GM18502 (cell line): ENCODE measurements around the gene PCK2.

Experiments used
- ATAC-seq: cut with Tn5 transposase; IDR thresholded peaks from one replicate; pipeline ENCODE4 v1.9.1; 2021; ENCODE audit warnings: mild to moderate bottlenecking; ENCODE audit not compliant: unreplicated experiment, poor library complexity

PCK2 gene

DNA sequence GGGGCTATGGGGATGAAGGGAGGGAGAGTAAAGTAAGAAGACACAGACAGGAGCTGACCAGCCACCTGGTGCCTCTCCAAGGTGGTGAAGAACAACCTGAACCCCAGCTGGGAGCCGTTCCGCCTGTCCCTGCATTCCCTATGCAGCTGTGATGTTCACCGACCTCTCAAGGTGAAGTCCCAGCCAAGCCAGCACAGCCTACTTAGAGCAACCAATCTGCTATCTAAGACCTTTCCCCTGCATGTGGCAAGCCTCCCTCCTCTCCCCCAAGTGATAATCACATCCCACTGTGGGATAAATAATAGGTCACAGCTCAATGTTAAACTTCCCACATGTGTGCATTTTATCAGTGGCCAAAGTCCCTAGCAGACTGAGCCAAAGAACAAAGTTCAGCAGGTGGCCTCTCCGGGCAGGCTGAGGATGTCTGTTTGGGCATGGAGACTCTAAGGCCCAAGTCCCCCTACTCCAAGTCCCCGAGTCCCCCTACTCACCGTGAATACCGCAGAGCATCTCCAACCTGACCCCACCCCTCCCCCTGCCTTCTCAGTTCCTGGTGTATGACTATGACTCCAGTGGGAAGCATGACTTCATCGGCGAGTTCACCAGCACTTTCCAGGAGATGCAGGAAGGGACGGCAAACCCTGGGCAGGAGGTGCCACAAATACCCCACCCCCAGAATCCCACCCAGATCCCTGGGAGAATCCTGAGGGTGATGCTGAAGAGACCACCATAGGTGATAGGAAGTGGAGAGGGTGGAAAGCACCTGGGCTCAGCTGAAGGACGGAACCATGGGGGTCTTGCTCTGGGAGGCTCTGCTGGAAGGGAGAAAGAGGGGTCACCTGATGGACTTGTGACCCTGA lies 19.3 kb upstream of the PCK2 start:
- ATAC-seq: no peak

DNA sequence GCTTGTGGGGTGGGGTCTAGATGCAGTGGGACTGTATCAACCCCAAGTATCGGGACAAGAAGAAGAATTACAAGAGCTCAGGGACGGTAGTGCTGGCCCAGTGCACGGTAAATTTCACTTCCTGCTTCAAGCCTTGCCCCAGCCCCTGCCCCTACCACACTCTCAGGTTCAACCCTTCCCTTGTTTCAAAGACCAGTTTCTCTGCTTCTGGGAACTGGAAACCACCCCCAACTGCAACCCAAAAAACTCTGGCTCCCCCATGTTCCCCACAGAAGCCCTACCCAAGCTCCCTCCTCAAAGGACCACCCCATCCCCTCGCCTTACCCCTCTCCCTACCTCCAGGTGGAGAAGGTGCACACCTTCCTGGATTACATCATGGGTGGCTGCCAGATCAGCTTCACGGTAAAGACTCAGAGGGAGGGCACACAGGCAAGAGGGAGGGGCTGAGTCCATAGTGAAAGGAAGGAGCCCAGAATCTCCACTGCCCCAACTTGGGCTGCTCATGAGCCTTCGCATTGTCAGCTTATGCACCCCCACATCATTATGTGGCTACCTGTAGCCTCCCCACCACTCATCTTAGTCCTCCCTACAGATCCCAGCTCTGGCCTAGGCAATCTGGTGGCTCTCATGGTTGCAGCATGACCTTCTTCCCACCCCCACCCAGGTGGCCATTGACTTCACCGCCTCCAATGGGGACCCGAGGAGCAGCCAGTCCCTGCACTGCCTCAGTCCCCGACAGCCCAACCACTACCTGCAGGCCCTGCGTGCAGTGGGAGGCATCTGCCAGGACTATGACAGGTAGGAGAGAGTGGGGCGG lies 18.4 kb upstream of the PCK2 start:
- ATAC-seq: no peak

DNA sequence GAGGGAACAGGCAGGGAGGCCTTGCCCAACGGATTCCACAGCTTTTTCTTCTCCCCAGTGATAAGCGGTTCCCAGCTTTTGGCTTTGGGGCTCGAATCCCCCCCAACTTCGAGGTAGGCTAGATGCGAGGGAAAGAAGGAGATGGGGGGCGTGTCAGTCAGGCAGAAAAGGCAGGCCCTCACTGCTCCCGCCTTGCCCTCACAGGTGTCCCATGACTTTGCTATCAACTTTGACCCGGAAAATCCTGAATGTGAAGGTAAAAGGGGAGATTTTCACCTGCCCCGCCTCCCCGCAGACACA lies 17.9 kb upstream of the PCK2 start:
- no peak for ATAC-seq

DNA sequence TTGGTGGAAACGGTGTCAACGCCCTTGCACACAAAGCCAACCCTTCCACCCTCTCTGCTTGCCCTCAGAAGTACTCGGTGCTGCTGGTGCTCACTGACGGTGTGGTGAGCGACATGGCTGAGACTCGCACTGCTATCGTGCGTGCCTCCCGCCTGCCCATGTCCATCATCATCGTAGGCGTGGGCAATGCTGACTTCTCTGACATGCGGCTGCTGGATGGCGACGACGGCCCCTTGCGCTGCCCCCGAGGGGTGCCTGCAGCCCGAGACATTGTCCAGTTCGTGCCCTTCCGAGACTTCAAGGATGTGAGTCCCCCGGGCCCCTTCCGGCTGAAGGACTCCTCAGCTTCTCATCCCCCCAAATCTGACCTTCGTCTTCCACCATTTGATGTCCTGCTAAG lies 17.0 kb upstream of the PCK2 start:
- no peak for ATAC-seq

GRCh38 chr14:24078146-24078545 lies 16.0 kb upstream of the PCK2 start:
- ATAC-seq: no peak

GRCh38 chr14:24079491-24080141 lies 14.5 kb upstream of the PCK2 start:
- ATAC-seq: no peak

GRCh38 chr14:24080142-24080530 lies 14.0 kb upstream of the PCK2 start:
- no peak for ATAC-seq

GRCh38 chr14:24080888-24081738 lies 13.0 kb upstream of the PCK2 start:
- ATAC-seq: peak; percentile 96

DNA sequence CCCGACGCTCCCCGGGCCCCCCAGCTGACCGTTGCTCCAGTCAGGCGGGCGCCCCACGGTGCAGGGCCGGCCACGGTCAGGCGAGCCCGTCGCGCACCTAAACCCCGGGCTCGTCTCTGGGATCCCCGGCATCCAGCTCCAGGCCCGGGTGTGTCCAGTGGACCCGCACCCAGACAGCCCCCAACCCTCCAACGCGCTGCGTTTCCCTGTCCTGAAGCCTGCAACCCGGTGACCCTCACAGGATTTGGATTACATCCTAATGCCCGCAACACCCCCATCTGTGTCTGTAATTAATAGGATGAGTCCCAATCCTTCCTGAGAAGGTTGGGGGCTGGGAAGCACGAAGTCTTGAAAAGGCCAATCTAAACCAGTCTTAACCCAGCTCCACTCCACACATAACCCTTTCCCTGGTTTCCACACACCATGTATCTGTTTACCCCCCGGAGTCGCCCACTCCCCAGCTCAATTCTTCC lies 12.3 kb upstream of the PCK2 start:
- no peak for ATAC-seq

GRCh38 chr14:24082411-24083080 lies 11.6 kb upstream of the PCK2 start:
- ATAC-seq: no peak

GRCh38 chr14:24083462-24083861 lies 10.6 kb upstream of the PCK2 start:
- ATAC-seq: no peak

DNA sequence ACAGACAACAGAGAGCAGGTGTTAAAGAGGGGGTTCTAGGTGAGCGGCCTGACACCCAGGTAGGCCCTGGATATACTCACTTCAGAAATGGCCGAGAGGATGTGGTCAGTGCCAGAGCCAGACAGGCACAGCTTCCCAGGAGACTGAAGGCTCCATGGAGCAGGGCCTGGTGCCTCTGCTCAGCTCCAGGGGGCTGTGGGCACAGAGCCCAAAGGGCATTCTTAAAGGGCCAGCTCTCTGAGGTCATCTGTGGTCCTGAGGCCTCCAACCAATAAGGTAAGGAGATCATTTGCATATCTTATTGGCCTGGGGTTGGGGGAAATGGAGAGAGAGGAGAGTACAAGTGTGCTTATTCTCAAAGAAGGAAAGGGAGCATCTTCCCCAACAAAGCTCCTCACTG lies 9.7 kb upstream of the PCK2 start:
- no peak for ATAC-seq

DNA sequence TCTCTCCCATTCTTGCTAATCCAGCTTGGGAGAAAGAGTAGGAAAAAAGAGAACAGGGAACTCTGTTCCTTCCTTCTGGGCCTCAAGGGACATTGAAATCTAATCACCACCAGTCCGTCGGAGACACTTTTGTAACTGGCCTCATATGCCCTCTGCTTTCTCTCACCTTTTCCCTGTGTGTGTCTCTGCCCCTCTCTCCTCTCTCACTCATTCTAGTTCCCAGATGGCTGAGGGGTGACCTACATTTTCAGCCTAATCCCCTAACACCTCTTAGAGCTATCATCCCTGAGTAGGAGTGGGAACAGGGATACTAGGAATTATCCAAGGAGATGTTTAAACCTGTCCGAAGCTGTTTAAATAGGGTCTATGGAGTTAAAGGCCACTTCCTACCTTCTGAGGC lies 8.9 kb upstream of the PCK2 start:
- ATAC-seq: no peak

GRCh38 chr14:24086193-24086955 lies 7.7 kb upstream of the PCK2 start:
- ATAC-seq: no peak

DNA sequence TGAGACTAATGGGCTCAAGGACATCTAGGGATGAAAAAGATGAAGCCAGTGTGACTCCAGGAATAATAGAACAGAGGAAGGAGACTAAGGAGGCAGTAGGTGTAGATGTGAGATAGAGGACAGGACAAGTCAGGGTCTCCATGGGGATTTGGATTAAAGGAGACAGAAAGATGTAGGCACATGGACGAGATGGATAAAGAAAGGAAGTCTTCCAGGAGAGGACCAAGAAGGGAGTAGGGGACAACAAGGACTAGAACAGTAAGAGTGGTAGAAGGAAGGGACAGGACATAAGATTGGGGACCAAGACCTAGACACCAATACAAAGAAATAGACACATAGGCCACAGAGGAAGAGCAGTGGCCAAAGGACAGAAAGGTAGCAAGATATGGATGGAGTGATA lies 7.1 kb upstream of the PCK2 start:
- no peak for ATAC-seq

- no peak for ATAC-seq
Observed at GRCh38 chr14:24088095-24088494, 6.0 kb upstream of the PCK2 start.

DNA sequence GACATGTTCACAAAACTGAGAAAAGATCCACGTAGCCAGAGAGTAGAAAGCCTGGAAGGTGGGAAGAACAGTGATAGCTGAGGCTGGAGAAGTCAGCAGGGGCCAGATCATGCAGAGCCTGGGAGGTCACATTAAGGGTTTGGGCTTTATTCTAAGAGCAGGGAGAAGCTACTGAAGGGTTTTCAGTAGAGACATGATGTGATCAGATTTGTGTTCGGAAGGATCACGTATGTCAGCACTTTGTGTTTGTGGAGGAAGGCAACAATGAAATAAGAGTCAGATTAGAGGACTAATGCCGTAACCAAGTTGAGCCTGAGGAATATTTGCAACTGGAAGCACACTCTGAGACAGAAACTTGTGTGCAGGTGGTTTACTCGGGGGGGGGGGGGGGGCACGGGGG lies 4.2 kb upstream of the PCK2 start:
- no peak for ATAC-seq

GRCh38 chr14:24092110-24092504 lies 2.0 kb upstream of the PCK2 start:
- no peak for ATAC-seq
